IPS-18c (cell line): Measurements from ENCODE around the gene AGPAT2.
"Not testable (repeated sequence)": the region's sequence is repeated elsewhere in the genome, so short reads cannot be mapped to it uniquely, and the experiment has no call there.

ENCODE experiments used
- H3K4me3 ChIP-seq: 2 replicates; pipeline ENCODE4 v1.7.0; 2013; ENCODE audit warnings: low read depth, mild to moderate bottlenecking, low read length, moderate library complexity; ENCODE audit not compliant: insufficient read depth
- H3K9me3 ChIP-seq: one replicate; pipeline ENCODE4 v1.6.1; 2013; ENCODE audit warnings: mild to moderate bottlenecking, low read length, moderate library complexity; ENCODE audit not compliant: control insufficient read depth, insufficient read depth

AGPAT2 gene

GRCh38 chr9:136722093-136722968 lies 35.1 kb upstream of the AGPAT2 start:
- Histone ChIP-seq H3K9me3 (no peaks in the 10 kb centered on the region), H3K4me3 (no peak overlapping the region)

- H3K4me3 ChIP-seq = no peak overlapping the region
- no peaks in the 10 kb centered on the region for H3K9me3 ChIP-seq
Observed at GRCh38 chr9:136721339-136722092, 34.3 kb upstream of the AGPAT2 start.

- no peak overlapping the region for H3K4me3 ChIP-seq
- H3K9me3 ChIP-seq = no peaks in the 10 kb centered on the region
Observed at GRCh38 chr9:136720898-136721338, 33.7 kb upstream of the AGPAT2 start.

- Histone ChIP-seq H3K4me3 (no peak overlapping the region), H3K9me3 (no peaks in the 10 kb centered on the region)
Observed at GRCh38 chr9:136720251-136720897, 33.1 kb upstream of the AGPAT2 start.

GRCh38 chr9:136719195-136719880 lies 32.1 kb upstream of the AGPAT2 start:
- Histone ChIP-seq H3K4me3 (no peak overlapping the region), H3K9me3 (no peaks in the 10 kb centered on the region)

GRCh38 chr9:136718345-136719194 lies 31.3 kb upstream of the AGPAT2 start:
- Histone ChIP-seq H3K4me3 (no peak overlapping the region), H3K9me3 (no peaks in the 10 kb centered on the region)

GRCh38 chr9:136717399-136717798 lies 30.1 kb upstream of the AGPAT2 start:
- Histone ChIP-seq H3K4me3 (no peak overlapping the region), H3K9me3 (no peaks in the 10 kb centered on the region)

- no peak overlapping the region for H3K4me3 ChIP-seq
Observed at GRCh38 chr9:136714893-136715274, 27.6 kb upstream of the AGPAT2 start.

GRCh38 chr9:136714096-136714892 lies 27.0 kb upstream of the AGPAT2 start:
- no peaks in the 10 kb centered on the region for H3K9me3 ChIP-seq
- H3K4me3 ChIP-seq = no peak overlapping the region; the same call in 1 of the 2 replicates

More at GRCh38 chr9:136714893-136715274, 27.6 kb upstream of the AGPAT2 start:
- H3K9me3 ChIP-seq = no peaks in the 10 kb centered on the region

- H3K9me3 ChIP-seq = no peaks in the 10 kb centered on the region
- peak overlapping the region; percentile 62 for H3K4me3 ChIP-seq
Observed at GRCh38 chr9:136713550-136713949, 26.3 kb upstream of the AGPAT2 start.

GRCh38 chr9:136712690-136713544 lies 25.7 kb upstream of the AGPAT2 start:
- H3K4me3 ChIP-seq = peak overlapping the region; percentile 62
- H3K9me3 ChIP-seq = no peaks in the 10 kb centered on the region

GRCh38 chr9:136711751-136712689 lies 24.8 kb upstream of the AGPAT2 start, which contains the start of gene DIPK1B:
DIPK1B (plus strand) TSS chr9:136712572; CDS start chr9:136712666, 94 bp downstream.
- H3K4me3 ChIP-seq = peak within 1 kb of the TSS; percentile 80
- H3K9me3 ChIP-seq = no peaks in the 10 kb centered on the region

GRCh38 chr9:136711219-136711648 lies 24.0 kb upstream of the AGPAT2 start:
- H3K4me3 ChIP-seq = peak overlapping the region; percentile 80; the same call in 1 of the 2 replicates
- H3K9me3 ChIP-seq = not testable (repeated sequence)

- H3K4me3 ChIP-seq = no peak overlapping the region
- H3K9me3 ChIP-seq = no peaks in the 10 kb centered on the region
Observed at GRCh38 chr9:136710543-136710942, 23.3 kb upstream of the AGPAT2 start.
